Kidney (tissue), 14 donors: Measurements from ENCODE around the gene AGK. TPM values are rescaled to one million over a fixed set of nuclear protein-coding genes. Genes with fewer than 3 reads are reported as not detected.
A peak's percentile ranks its signal among the peaks of the same experiment; 100 is the strongest.

Experiments used
- DNase-seq, 5 donors: peaks; one replicate each; pipeline ENCODE4 v3.0.0-alpha.2; 2013 to 2020
- FAIRE-seq: peaks from 2 replicates; lab custom pipeline; 2012; peaks lifted over from hg19 to GRCh38; lab: Jason Lieb, UNC
- H3K27ac ChIP-seq, 2 donors: one replicate each; pipeline ENCODE4 v1.7.0; 2013; ENCODE audit warnings: low read depth in 2 of 2, low read length in 2 of 2, inconsistent platforms in 1 of 2
- H3K27me3 ChIP-seq: one replicate; pipeline ENCODE4 v1.7.1; 2013; ENCODE audit warnings: low read length, inconsistent platforms; ENCODE audit not compliant: control insufficient read depth, insufficient read depth
- H3K36me3 ChIP-seq, 3 donors: one replicate each; pipeline versions ENCODE4 v1.7.0 to v1.7.1; 2013; ENCODE audit warnings: low read length in 3 of 3, control low read depth in 1 of 3, inconsistent platforms in 1 of 3; ENCODE audit not compliant: insufficient read depth in 3 of 3, control insufficient read depth in 2 of 3
- H3K4me1 ChIP-seq, 3 donors: one replicate each; pipeline versions ENCODE4 v1.7.0 to v1.7.1; 2013; ENCODE audit warnings: low read length in 3 of 3, inconsistent platforms in 1 of 3, low read depth in 1 of 3; ENCODE audit not compliant: control insufficient read depth in 2 of 3, insufficient read depth in 2 of 3
- H3K4me3 ChIP-seq, 3 donors: one replicate each; pipeline versions ENCODE4 v1.7.0 to v1.8.1; 2013; ENCODE audit warnings: low read length in 3 of 3, control low read depth in 1 of 3, inconsistent platforms in 1 of 3
- H3K9ac ChIP-seq, 3 donors: one replicate each; pipeline versions ENCODE4 v1.7.0 to v1.7.1; 2013; ENCODE audit warnings: low read length in 3 of 3, control low read depth in 1 of 3, inconsistent platforms in 1 of 3
- H3K9me3 ChIP-seq, 3 donors: one replicate each; pipeline versions ENCODE4 v1.7.0 to v1.7.1; 2013; ENCODE audit warnings: low read length in 3 of 3, control low read depth in 1 of 3, inconsistent platforms in 1 of 3; ENCODE audit not compliant: control insufficient read depth in 2 of 3, insufficient read depth in 1 of 3
- CTCF ChIP-seq: IDR thresholded peaks from 3 replicates; pipeline ENCODE4 v1.5.1; 2012; ENCODE audit warnings: mild to moderate bottlenecking, moderate library complexity, borderline replicate concordance; ENCODE audit not compliant: insufficient read depth; ENCODE audit errors: extremely low read depth
- intact Hi-C: fragments of 100-400 bp; cut with DNase I; formaldehyde crosslinking; loops from one replicate; pipeline ENCODE4 v1.11.1; 2022
- polyA plus RNA-seq: library from polyadenylated mRNA; stranded (reverse); fragments of 350-450 nt; fragmentation: Illumina TruSeq; extraction: RNeasy Lipid Tissue Mini Kit (QIAGEN cat#74804); gene quantifications from one replicate; pipeline ENCODE4 v1.2.3, GENCODE V29; 2014; ENCODE audit warnings: low read depth, low replicate concordance; ENCODE audit not compliant: insufficient read depth
- total RNA-seq: library from RNA; stranded (reverse); fragmentation: NEBNext Ultra II Directional; extraction: Animal tissue kit (Norgen Biotek cat#: 25700); gene quantifications from one replicate; pipeline ENCODE4 v1.2.1, GENCODE V29; 2021
- donor health status: control.
- donor health status: control.
- donor health status: control.
- donor health status: control.
- donor health status: control.
- donor health status: DM: yes; HTN: yes; CAD: no.
- donor health status: Normal renal cell carcinoma (clear cell type).

AGK gene
- total and polyA plus RNA-seq, 2 donors from 2014 or later, result 17.7 to 30.7 TPM

GRCh38 chr7:141704741-141705140 lies 153.5 kb downstream of the AGK start:
- Histone ChIP-seq H3K27ac (no peak overlapping the region), H3K9me3 (no peaks in the 10 kb centered on the region), H3K36me3 (no peaks in the 10 kb centered on the region), H3K9ac (no peak overlapping the region), H3K4me3 (no peak overlapping the region), H3K27me3 (no peaks in the 10 kb centered on the region), H3K4me1 (peaks cover 0 to 5% (median 0%) of the 10 kb centered on the region in 3 donors)
- FAIRE-seq (no peak), DNase-seq (peak in 1 of 5 donors; percentile 18)
- intact Hi-C loops, result no loop called here
- TF ChIP-seq CTCF, result no peak

Other genes starting within 250 kb of the AGK start
- gene DENND11, start 150.8 kb downstream of the AGK start, total RNA-seq, result 22.6 TPM
- 6.1 TPM for gene DENND11, start 150.8 kb downstream of the AGK start, polyA plus RNA-seq
- gene WEE2, start 156.9 kb downstream of the AGK start, total RNA-seq, result 0.06 TPM
- gene WEE2, start 156.9 kb downstream of the AGK start, polyA plus RNA-seq, result 0.13 TPM
- 90.2 TPM for gene SSBP1, start 186.9 kb downstream of the AGK start, total RNA-seq
- 190 TPM for gene SSBP1, start 186.9 kb downstream of the AGK start, polyA plus RNA-seq
- 2.7 TPM for gene TAS2R3, start 212.7 kb downstream of the AGK start, total RNA-seq
- not detected for gene TAS2R3, start 212.7 kb downstream of the AGK start, polyA plus RNA-seq
- 2.5 TPM for gene TAS2R4, start 225.3 kb downstream of the AGK start, total RNA-seq
- not detected for gene TAS2R4, start 225.3 kb downstream of the AGK start, polyA plus RNA-seq
- 2.5 TPM for gene TAS2R5, start 238.8 kb downstream of the AGK start, total RNA-seq
- gene TAS2R5, start 238.8 kb downstream of the AGK start, polyA plus RNA-seq, result not detected